Activated CD4-positive, alpha-beta T cell treated with anti-CD3 and anti-CD28 coated beads for 36 hours (primary cell): ENCODE measurements around the gene TAF4. TPM values are rescaled to one million over a fixed set of nuclear protein-coding genes. Genes with fewer than 3 reads are reported as not detected.
A peak's percentile ranks its signal among the peaks of the same experiment; 100 is the strongest.

Experiments used
- ATAC-seq: fragments of 200-7000 bp; cut with Tn5 transposase; one replicate; pipeline ENCODE4 v1.10.0; 2021; ENCODE audit warnings: mild to moderate bottlenecking, moderate library complexity
- CTCF ChIA-PET: fragments of 350-600 bp; sonication (Branson Sonifier 250); formaldehyde crosslinking; loops from one replicate; lab custom pipeline; 2021; ENCODE audit warnings: antibody characterized with exemption; lab: Charles Lee
- POLR2A ChIA-PET: fragments of 350-600 bp; sonication (Branson Sonifier 250); formaldehyde crosslinking; loops from one replicate; lab custom pipeline; 2021; ENCODE audit warnings: antibody characterized with exemption, inconsistent platforms; lab: Charles Lee
- DNase-seq: peaks from one replicate; pipeline ENCODE4 v3.0.0-alpha.2; 2020
- H3K27ac Mint-ChIP-seq: one replicate; pipeline ENCODE4 v1.8.0; 2021; ENCODE audit warnings: mixed read lengths
- H3K27me3 Mint-ChIP-seq: one replicate; pipeline ENCODE4 v1.8.0; 2021; ENCODE audit warnings: mixed read lengths
- H3K36me3 Mint-ChIP-seq: one replicate; pipeline ENCODE4 v1.8.0; 2021; ENCODE audit warnings: low read depth, mixed read lengths
- H3K4me1 Mint-ChIP-seq: one replicate; pipeline ENCODE4 v1.8.0; 2021; ENCODE audit warnings: mixed read lengths
- H3K4me3 Mint-ChIP-seq: one replicate; pipeline ENCODE4 v1.8.0; 2021; ENCODE audit warnings: mild to moderate bottlenecking, moderate library complexity, mixed read lengths
- H3K9me3 Mint-ChIP-seq: one replicate; pipeline ENCODE4 v1.8.0; 2021; ENCODE audit warnings: low read depth, mixed read lengths
- intact Hi-C, 2 experiments: fragments of 100-400 bp; cut with DNase I in 1 of 2; cut with micrococcal nuclease in 1 of 2; formaldehyde crosslinking; loops; one replicate each; pipeline versions ENCODE4 v1.14.2 to v1.15.1; 2022 to 2024; cut with DNase I, micrococcal nuclease
- total RNA-seq, 2 experiments: library from RNA; stranded (reverse); gene quantifications; one replicate each; pipeline ENCODE4 v1.2.3, GENCODE V29; 2021

Gene TAF4
- total RNA-seq, 2 experiments from 2014 or later: 15.4 to 27.1 TPM

GRCh38 chr20:61963885-61964674 lies 101.6 kb downstream of the TAF4 start:
- H3K4me3 Mint-ChIP-seq: no peak overlapping the region
- H3K27ac Mint-ChIP-seq: no peak overlapping the region
- no peaks in the 10 kb centered on the region for H3K36me3 Mint-ChIP-seq
- peaks cover 20% of the 10 kb centered on the region for H3K27me3 Mint-ChIP-seq
- peaks cover under 1% of the 10 kb centered on the region for H3K4me1 Mint-ChIP-seq
- no peaks in the 10 kb centered on the region for H3K9me3 Mint-ChIP-seq
- ATAC-seq (no peak), DNase-seq (no peak)
- ChIA-PET CTCF (no interaction called here), POLR2A (no interaction called here)
- intact Hi-C loops: no loop called here

GRCh38 chr20:61963149-61963548 lies 102.5 kb downstream of the TAF4 start:
- CTCF ChIA-PET: no interaction called here
- intact Hi-C loops: no loop called here
- POLR2A ChIA-PET: no interaction called here
- H3K36me3 Mint-ChIP-seq: no peaks in the 10 kb centered on the region
- no peak overlapping the region for H3K4me3 Mint-ChIP-seq
- no peaks in the 10 kb centered on the region for H3K9me3 Mint-ChIP-seq
- H3K27me3 Mint-ChIP-seq: peaks cover 20% of the 10 kb centered on the region
- ATAC-seq (no peak), DNase-seq (no peak)
- peaks cover 10% of the 10 kb centered on the region for H3K4me1 Mint-ChIP-seq
- no peak overlapping the region for H3K27ac Mint-ChIP-seq

GRCh38 chr20:61960836-61961235 lies 104.8 kb downstream of the TAF4 start:
- Mint-ChIP-seq H3K36me3 (no peaks in the 10 kb centered on the region), H3K4me3 (no peak overlapping the region), H3K4me1 (peaks cover 10% of the 10 kb centered on the region), H3K9me3 (no peaks in the 10 kb centered on the region), H3K27ac (no peak overlapping the region), H3K27me3 (peaks cover 14% of the 10 kb centered on the region)
- DNase-seq: no peak
- intact Hi-C loops: no loop called here
- ATAC-seq: no peak
- CTCF ChIA-PET: interaction anchor here (0.6 kb wide), 1 partner anchor 692 kb away, joined by 3 read pairs; no protein-coding TSS in a partner anchor
- POLR2A ChIA-PET: interaction anchor here (0.8 kb wide), 1 partner anchor 340 kb away, joined by 3 read pairs; no protein-coding TSS in a partner anchor

GRCh38 chr20:61958773-61959700 lies 106.6 kb downstream of the TAF4 start:
- Mint-ChIP-seq H3K4me1 (peaks cover 10% of the 10 kb centered on the region), H3K4me3 (no peak overlapping the region), H3K27ac (no peak overlapping the region), H3K36me3 (no peaks in the 10 kb centered on the region), H3K27me3 (peaks cover 18% of the 10 kb centered on the region), H3K9me3 (no peaks in the 10 kb centered on the region)
- ChIA-PET CTCF (no interaction called here), POLR2A (no interaction called here)
- ATAC-seq: no peak
- intact Hi-C loops: no loop called here
- DNase-seq: no peak

DNA sequence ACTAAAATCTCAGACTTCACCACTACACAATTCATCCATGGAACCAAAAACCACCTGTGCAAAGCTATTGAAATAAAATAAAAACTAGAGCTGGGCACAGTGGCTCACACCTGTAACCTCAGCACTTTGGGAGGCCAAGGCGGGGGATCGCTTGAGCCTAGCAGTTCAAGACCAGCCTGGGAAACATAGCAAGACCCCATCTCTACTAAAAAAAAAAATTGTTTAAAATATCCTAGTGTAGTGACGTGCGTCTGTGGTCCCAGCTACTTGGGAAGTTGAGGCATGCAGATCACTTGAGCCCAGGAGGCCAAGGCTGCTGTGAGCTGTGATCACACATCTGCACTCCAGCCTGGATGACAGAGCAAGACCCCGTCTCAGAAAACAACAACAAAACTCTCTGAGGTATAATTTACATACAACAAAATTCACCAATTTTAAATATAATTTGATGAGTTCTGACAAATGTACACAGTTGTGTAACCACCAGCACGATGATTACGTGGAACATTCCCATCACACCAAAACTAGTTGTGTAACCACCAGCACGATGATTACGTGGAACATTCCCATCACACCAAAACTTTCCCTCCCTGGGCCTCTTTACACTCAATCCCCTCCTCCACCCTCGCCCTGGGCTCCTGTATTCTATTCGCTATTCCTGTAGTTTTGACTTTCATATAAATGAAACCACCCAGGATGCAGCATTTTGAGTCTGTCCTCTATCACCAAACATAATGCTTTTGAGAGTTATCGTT lies 107.5 kb downstream of the TAF4 start:
- Mint-ChIP-seq H3K4me3 (no peak overlapping the region), H3K9me3 (no peaks in the 10 kb centered on the region), H3K27me3 (peaks cover 13% of the 10 kb centered on the region), H3K4me1 (peaks cover 10% of the 10 kb centered on the region), H3K27ac (no peak overlapping the region), H3K36me3 (no peaks in the 10 kb centered on the region)
- intact Hi-C loops: no loop called here
- ATAC-seq (peak; percentile 23), DNase-seq (peak; percentile 36)
- CTCF ChIA-PET: interaction anchor here (0.7 kb wide), 1 partner anchor 198 kb away, joined by 3 read pairs; no protein-coding TSS in a partner anchor
- POLR2A ChIA-PET: no interaction called here

DNA sequence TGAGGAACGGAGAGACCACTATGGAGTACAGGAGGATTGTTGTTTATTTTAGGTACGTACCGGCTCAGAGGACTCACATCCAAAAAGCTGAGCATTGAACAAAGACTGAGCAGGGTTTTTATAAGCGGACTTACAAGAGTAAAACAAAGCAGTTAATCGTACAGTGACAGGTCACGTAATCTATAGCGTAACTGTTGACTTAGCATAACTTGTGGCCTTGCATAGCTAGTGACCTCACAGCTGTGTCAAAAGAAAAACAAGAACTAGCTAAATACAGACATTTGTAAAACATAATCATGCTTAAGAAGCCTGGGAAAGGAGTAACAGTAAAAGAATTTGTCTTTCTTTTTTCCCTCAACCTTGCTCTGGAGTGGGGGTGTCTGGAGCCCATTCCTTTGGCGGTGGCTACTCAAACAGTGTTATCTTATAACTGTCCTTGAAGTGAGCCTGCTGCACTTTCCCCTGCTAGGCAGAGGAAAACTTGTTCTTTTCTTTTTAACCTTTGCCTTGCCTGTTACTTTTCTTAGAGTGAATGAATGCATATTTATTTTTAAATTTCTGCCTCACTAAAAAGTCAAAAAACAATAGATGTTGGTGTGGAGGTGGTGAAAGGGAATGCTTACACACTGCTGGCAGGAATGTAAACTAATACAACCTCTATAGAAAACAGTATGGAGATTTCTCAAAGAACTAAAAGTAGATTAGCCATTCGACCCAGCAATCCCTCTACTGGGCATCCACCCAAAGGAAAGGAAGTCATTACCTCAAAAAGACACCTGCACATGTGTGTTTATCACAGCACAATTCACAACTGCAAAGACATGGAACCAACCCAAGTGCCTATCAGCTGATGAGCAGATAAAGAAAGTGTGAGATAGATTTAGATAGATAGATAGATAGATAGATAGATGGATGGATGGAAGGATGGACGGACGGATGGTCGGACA lies 109.0 kb downstream of the TAF4 start:
- no peak for DNase-seq
- ChIA-PET CTCF (interaction anchor here (0.7 kb wide), 1 partner anchor 10 kb away, joined by 3 read pairs; no protein-coding TSS in a partner anchor), POLR2A (no interaction called here)
- H3K4me1 Mint-ChIP-seq: peaks cover 10% of the 10 kb centered on the region
- no peak overlapping the region for H3K27ac Mint-ChIP-seq
- H3K4me3 Mint-ChIP-seq: no peak overlapping the region
- H3K36me3 Mint-ChIP-seq: no peaks in the 10 kb centered on the region
- intact Hi-C loops: no loop called here
- peaks cover 19% of the 10 kb centered on the region for H3K27me3 Mint-ChIP-seq
- no peaks in the 10 kb centered on the region for H3K9me3 Mint-ChIP-seq
- ATAC-seq: no peak

DNA sequence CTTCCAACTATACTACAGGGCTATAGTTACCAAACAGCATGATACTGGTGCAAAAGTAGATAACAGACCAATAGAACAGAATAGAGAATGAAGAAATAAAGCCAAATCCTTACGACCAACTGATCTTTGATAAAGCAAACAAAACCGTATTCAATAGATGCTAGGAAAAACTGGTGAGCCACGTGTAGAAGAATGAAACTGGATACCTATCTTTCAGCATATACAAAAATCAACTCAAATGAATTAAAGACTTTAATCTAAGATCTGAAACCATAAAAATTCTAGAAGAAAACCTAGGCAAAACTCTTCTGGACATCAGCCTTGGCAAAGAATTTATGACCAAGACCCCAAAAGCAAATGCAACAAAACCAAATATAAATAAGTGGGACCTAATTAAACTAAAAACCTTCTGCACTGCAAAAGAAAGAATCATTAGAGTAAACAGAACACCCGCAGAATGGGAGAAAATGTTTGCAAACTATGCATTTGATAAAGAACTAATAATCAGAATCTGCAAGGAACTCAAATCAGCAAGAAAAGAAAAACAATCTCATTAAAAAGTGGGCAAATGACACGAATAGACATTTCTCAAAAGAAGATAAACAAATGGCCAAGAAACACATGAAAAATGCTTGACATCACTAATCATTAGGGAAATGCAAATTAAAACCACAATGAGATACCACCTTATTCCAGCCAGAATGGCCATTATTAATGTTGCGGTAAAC lies 109.8 kb downstream of the TAF4 start:
- ATAC-seq (no peak), DNase-seq (no peak)
- Mint-ChIP-seq H3K9me3 (no peaks in the 10 kb centered on the region), H3K4me3 (no peak overlapping the region), H3K36me3 (no peaks in the 10 kb centered on the region), H3K4me1 (peaks cover 10% of the 10 kb centered on the region), H3K27me3 (peaks cover 19% of the 10 kb centered on the region), H3K27ac (no peak overlapping the region)
- intact Hi-C loops: no loop called here
- ChIA-PET POLR2A (no interaction called here), CTCF (interaction anchor here (0.7 kb wide), 1 partner anchor 11 kb away, joined by 3 read pairs; no protein-coding TSS in a partner anchor)

DNA sequence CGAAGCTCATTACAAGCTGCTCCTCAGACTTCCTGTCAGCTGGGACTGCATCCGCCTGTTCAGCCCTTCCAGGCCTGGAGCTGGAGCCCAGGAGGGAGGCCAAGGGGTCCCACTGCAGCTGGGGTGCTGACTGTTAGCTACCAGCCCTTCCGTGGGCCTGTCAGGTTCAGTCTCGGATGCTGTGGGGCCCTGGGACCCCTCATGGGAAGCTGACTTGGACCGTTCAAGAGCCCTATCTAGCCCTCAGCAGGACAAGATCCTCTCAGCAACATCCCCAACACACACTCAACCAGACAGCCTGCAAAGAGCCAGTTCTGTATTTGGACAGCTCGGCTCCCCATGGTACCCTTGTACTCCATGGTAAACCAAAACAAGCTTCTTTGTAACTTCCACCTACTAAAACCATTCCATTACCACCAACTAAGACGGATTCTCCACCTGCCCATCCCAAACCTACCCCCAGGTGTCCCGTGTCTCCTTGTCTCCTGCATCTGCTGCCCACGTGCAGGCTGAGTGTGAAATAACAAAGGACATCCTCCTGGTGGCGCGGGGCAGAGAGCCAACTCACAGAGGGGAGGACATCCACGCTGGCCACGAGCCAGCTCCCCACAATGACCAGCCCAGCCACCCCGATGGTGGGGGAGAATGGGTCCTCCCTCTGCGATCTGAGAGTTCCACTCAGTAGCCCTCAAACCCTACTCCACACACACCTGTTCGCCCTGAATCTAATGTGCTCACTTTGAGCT lies 111.2 kb downstream of the TAF4 start:
- ATAC-seq (no peak), DNase-seq (no peak)
- H3K36me3 Mint-ChIP-seq: no peaks in the 10 kb centered on the region
- H3K27me3 Mint-ChIP-seq: peaks cover 19% of the 10 kb centered on the region
- intact Hi-C loops: no loop called here
- H3K9me3 Mint-ChIP-seq: no peaks in the 10 kb centered on the region
- ChIA-PET POLR2A (interaction anchor here (0.7 kb wide), 1 partner anchor 174 kb away, joined by 3 read pairs; no protein-coding TSS in a partner anchor), CTCF (interaction anchor here (0.8 to 0.9 kb wide), 2 partner anchors 54 to 68 kb away, joined by 3 read pairs; no protein-coding TSS in a partner anchor)
- H3K4me1 Mint-ChIP-seq: peaks cover 10% of the 10 kb centered on the region
- no peak overlapping the region for H3K4me3 Mint-ChIP-seq
- no peak overlapping the region for H3K27ac Mint-ChIP-seq
